Stomach (tissue), 9 donors: ENCODE measurements around the gene SF1. TPM values are rescaled to one million over a fixed set of nuclear protein-coding genes. Genes with fewer than 3 reads are reported as not detected.

ENCODE experiments used
- DNase-seq, 2 donors: peaks; one replicate each; pipeline versions ENCODE4 v3.0.0 to v3.0.0-alpha.2; 2013 to 2019
- H3K27ac ChIP-seq, 5 donors: fragments of 200-600 bp in 4 of 5; sonication (generic) in 4 of 5; one replicate each; pipeline ENCODE4 v1.5.1; 2013 to 2019; ENCODE audit warnings: mild to moderate bottlenecking in 1 of 5, moderate library complexity in 1 of 5
- H3K27me3 ChIP-seq, 3 donors: fragments of 200-600 bp; sonication (generic); one replicate each; pipeline ENCODE4 v1.5.1; 2017 to 2019; ENCODE audit warnings: mixed run types in 1 of 3
- H3K36me3 ChIP-seq, 4 donors: fragments of 200-600 bp; sonication (generic); 1 replicate in 3 of 4; 2 replicates in 1 of 4; pipeline ENCODE4 v1.5.1; 2016 to 2019
- H3K4me1 ChIP-seq, 4 donors: fragments of 200-600 bp; sonication (generic); one replicate each; pipeline ENCODE4 v1.5.1; 2016 to 2019
- H3K4me3 ChIP-seq, 4 donors: fragments of 200-600 bp; sonication (generic) in 3 of 4; one replicate each; pipeline ENCODE4 v1.5.1; 2016 to 2019; ENCODE audit warnings: mild to moderate bottlenecking in 1 of 4
- H3K9me3 ChIP-seq, 4 donors: fragments of 200-600 bp; sonication (generic); one replicate each; pipeline ENCODE4 v1.5.1; 2016 to 2019
- CTCF ChIP-seq, 7 experiments: fragments of 450-650 bp in 4 of 7; fragments of 200-600 bp in 3 of 7; sonication (generic) in 3 of 7; IDR thresholded peaks; one replicate each; pipeline ENCODE4 v1.5.1; 2016 to 2019; ENCODE audit warnings: antibody characterized with exemption in 7 of 7, control low read depth in 2 of 7, mild to moderate bottlenecking in 1 of 7
- EP300 ChIP-seq: sonication (generic); formaldehyde crosslinking; IDR thresholded peaks from one replicate; pipeline ENCODE4 v1.6.1; 2017; ENCODE audit warnings: antibody characterized with exemption
- POLR2A ChIP-seq, 4 donors: fragments of 450-650 bp; IDR thresholded peaks; one replicate each; pipeline ENCODE4 v1.6.1; 2016; ENCODE audit warnings: antibody characterized with exemption in 4 of 4, control low read depth in 2 of 4, mild to moderate bottlenecking in 1 of 4, moderate library complexity in 1 of 4
- POLR2AphosphoS5 ChIP-seq, 3 donors: sonication (generic); formaldehyde crosslinking; IDR thresholded peaks; one replicate each; pipeline ENCODE4 v1.6.1; 2016; ENCODE audit warnings: antibody characterized with exemption in 3 of 3
- WGBS, 5 donors: extraction: QIAGEN DNeasy Blood & Tissue Kit in 3 of 5; methylation state at CpG; one replicate each; pipeline versions ENCODE4 v1.1.5 to v1.1.7; 2013 to 2018; 5-methylcytosine and 5-hydroxymethylcytosine counted together
- intact Hi-C: fragments of 100-400 bp; cut with DNase I; formaldehyde crosslinking; loops from one replicate; pipeline ENCODE4 v1.15.1; 2023; ENCODE audit warnings: low total_unique reads
- polyA plus RNA-seq, 3 donors: library from polyadenylated mRNA; stranded (reverse); fragments of 200-250 nt; gene quantifications; one replicate each; pipeline ENCODE4 v1.2.3, GENCODE V29; 2013
- total RNA-seq, 5 donors: library from RNA; depleted of rRNA; stranded (reverse); fragments of >200 nt; gene quantifications; one replicate each; pipeline versions ENCODE4 v1.1.0 to v1.2.3, GENCODE V29; 2014 to 2016
- donor health status: healthy with polysubstance abuse.
- donor health status: Bipolar disorder and iron deficiency.
- donor health status: healthy.

The SF1 gene
- total and polyA plus RNA-seq, 8 donors, result 57.5 to 341 (median 248) TPM

- 29 to 47% (median 35%) methylated on average over 21 to 24 of the region's 24 CpGs for WGBS, 5 donors
- no peak for DNase-seq
- peaks cover 0 to 58% (median 50%) of the 10 kb centered on the region in 3 donors for H3K27me3 ChIP-seq
These were observed 36.8 kb downstream of the SF1 start for GRCh38 chr11:64741375-64742086.

GRCh38 chr11:64739871-64740270 is 38.5 kb downstream of the SF1 start:
- H3K36me3 ChIP-seq, result peaks cover 0 to 48% (median 35%) of the 10 kb centered on the region in 4 donors
- no peak overlapping the region for H3K4me3 ChIP-seq
- no peak overlapping the region for H3K27ac ChIP-seq
- H3K27me3 ChIP-seq, result peaks cover 0 to 44% (median 38%) of the 10 kb centered on the region in 3 donors
- 80 to 85% (median 83%) methylated on average over 12 of the region's 12 CpGs for WGBS, 5 donors
- no peaks in the 10 kb centered on the region for H3K9me3 ChIP-seq
- intact Hi-C loops, result no loop called here
- no peak for DNase-seq
- H3K4me1 ChIP-seq, result peaks cover 29 to 41% (median 35%) of the 10 kb centered on the region in 4 donors
- TF ChIP-seq EP300, result no peak
- TF ChIP-seq CTCF (IDR thresholded peaks at IDR 0.05), result no peak
- TF ChIP-seq POLR2A (IDR thresholded peaks at IDR 0.05), result no peak
- TF ChIP-seq POLR2AphosphoS5 (IDR thresholded peaks at IDR 0.05), result no peak

More at GRCh38 chr11:64741375-64742086, 36.8 kb downstream of the SF1 start:
- intact Hi-C loops, result no loop called here
- peak overlapping the region; percentile 56 to 66 (median 59) for H3K4me3 ChIP-seq
- TF ChIP-seq CTCF (IDR thresholded peaks at IDR 0.05) (no peak), POLR2AphosphoS5 (IDR thresholded peaks at IDR 0.05) (no peak), EP300 (no peak), POLR2A (IDR thresholded peaks at IDR 0.05) (no peak)
- H3K27ac ChIP-seq, result peak overlapping the region in 3 of 5 donors; percentile 84 to 93 (median 92)
- H3K36me3 ChIP-seq, result peaks cover 0 to 31% (median 19%) of the 10 kb centered on the region in 4 donors
- peaks cover 43 to 57% (median 50%) of the 10 kb centered on the region in 4 donors for H3K4me1 ChIP-seq
- H3K9me3 ChIP-seq, result no peaks in the 10 kb centered on the region

GRCh38 chr11:64736654-64737053 is 41.7 kb downstream of the SF1 start:
- intact Hi-C loops, result no loop called here
- Histone ChIP-seq H3K27ac (no peak overlapping the region), H3K27me3 (peaks cover 0 to 11% (median 7%) of the 10 kb centered on the region in 3 donors), H3K4me3 (no peak overlapping the region), H3K36me3 (peaks cover 0 to 66% (median 50%) of the 10 kb centered on the region in 4 donors), H3K9me3 (no peaks in the 10 kb centered on the region), H3K4me1 (peaks cover under 1 to 11% (median 6%) of the 10 kb centered on the region in 4 donors)
- DNase-seq, result no peak
- WGBS, 5 donors, result 79 to 91% (median 88%) methylated on average over 4 to 15 of the region's 15 CpGs
- TF ChIP-seq CTCF (IDR thresholded peaks at IDR 0.05), result no peak
- TF ChIP-seq POLR2A (IDR thresholded peaks at IDR 0.05), result no peak
- TF ChIP-seq EP300, result no peak
- no peak for TF ChIP-seq POLR2AphosphoS5 (IDR thresholded peaks at IDR 0.05)

GRCh38 chr11:64735725-64736259 is 42.5 kb downstream of the SF1 start:
- 72 to 87% (median 80%) methylated on average over 2 to 9 of the region's 9 CpGs for WGBS, 5 donors
- Histone ChIP-seq H3K27ac (no peak overlapping the region), H3K36me3 (peaks cover 0 to 69% (median 50%) of the 10 kb centered on the region in 4 donors), H3K4me3 (no peak overlapping the region), H3K9me3 (no peaks in the 10 kb centered on the region), H3K27me3 (peaks cover 0 to 3% (median 0%) of the 10 kb centered on the region in 3 donors), H3K4me1 (peaks cover 0 to 3% (median 0%) of the 10 kb centered on the region in 4 donors)
- TF ChIP-seq POLR2A (IDR thresholded peaks at IDR 0.05), result no peak
- TF ChIP-seq POLR2AphosphoS5 (IDR thresholded peaks at IDR 0.05), result no peak
- TF ChIP-seq CTCF (IDR thresholded peaks at IDR 0.05), result no peak
- no peak for TF ChIP-seq EP300
- intact Hi-C loops, result no loop called here
- no peak for DNase-seq
